GM12873 (cell line): Measurements from ENCODE around the gene CD74.

Source experiments
- CTCF ChIP-seq: IDR thresholded peaks from 2 replicates; pipeline ENCODE4 v1.5.1; 2012; ENCODE audit warnings: low read depth, mild to moderate bottlenecking, moderate library complexity, low read length, control low read depth; ENCODE audit not compliant: insufficient read depth; ENCODE audit errors: missing control alignments

Gene CD74

GRCh38 chr5:150412319-150413175, at the start of gene CD74:
Gene CD74 (minus strand): TSS chr5:150412910. CDS start chr5:150412749, 161 bp downstream.
- TF ChIP-seq CTCF, result no peak

GRCh38 chr5:150461231-150461630, 48.5 kb upstream of the CD74 start:
- TF ChIP-seq CTCF, result no peak

- TF ChIP-seq CTCF, result no peak
These were observed 48.1 kb upstream of the CD74 start for GRCh38 chr5:150460781-150461180.

- peak; percentile 82 for TF ChIP-seq CTCF
These were observed 46.3 kb upstream of the CD74 start for GRCh38 chr5:150458802-150459557.

GRCh38 chr5:150457562-150458240, 45.0 kb upstream of the CD74 start:
- no peak for TF ChIP-seq CTCF

GRCh38 chr5:150457121-150457520, 44.4 kb upstream of the CD74 start:
- no peak for TF ChIP-seq CTCF

- no peak for TF ChIP-seq CTCF
These were observed 42.0 kb upstream of the CD74 start for GRCh38 chr5:150454492-150455229.
